ENCODE data around the gene MAN1C1.

DNA sequence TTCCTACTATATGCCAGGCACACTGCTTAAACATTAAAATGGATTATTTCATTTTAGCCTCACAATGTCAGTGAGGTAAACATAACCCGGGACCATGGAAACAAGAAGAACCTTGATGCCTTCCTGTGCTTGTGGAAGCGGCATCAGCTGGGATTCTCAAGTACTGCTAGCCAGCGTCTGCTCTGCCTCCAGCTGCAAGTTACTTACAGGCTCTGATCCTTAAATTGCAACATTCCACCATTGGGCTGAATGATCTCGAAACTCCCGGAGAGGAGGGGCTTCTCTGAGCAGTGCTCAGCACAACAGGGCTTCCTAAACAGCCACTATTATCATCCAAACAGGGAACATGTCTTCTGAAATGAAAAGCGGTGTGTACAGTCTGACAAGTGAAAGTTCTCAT is 6.7 kb upstream of the MAN1C1 start:
- TF ChIP-seq TCF12 (IDR thresholded peaks at IDR 0.05; ENCODE audit: low read depth) (no peak), CEBPB (IDR thresholded peaks at IDR 0.05) (no peak), EP300 (IDR thresholded peaks at IDR 0.05; ENCODE audit: borderline replicate concordance) (no peak), FOXM1 (IDR thresholded peaks at IDR 0.05; ENCODE audit: borderline replicate concordance, low read depth) (no peak), CREB1 (IDR thresholded peaks at IDR 0.05; ENCODE audit: low read depth) (no peak), RAD21 (IDR thresholded peaks at IDR 0.05; ENCODE audit: low read depth) (no peak), YY1 (IDR thresholded peaks at IDR 0.05; ENCODE audit: low read depth) (no peak), TAF1 (IDR thresholded peaks at IDR 0.05; ENCODE audit: low read depth) (no peak)
- TF ChIP-seq, protein P1, sequence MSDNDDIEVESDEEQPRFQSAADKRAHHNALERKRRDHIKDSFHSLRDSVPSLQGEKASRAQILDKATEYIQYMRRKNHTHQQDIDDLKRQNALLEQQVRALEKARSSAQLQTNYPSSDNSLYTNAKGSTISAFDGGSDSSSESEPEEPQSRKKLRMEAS (IDR thresholded peaks at IDR 0.05): no peak
